ENCODE results near the gene DNASE1.
A peak's percentile ranks its signal among the peaks of the same experiment; 100 is the strongest.

The DNASE1 gene

DNA sequence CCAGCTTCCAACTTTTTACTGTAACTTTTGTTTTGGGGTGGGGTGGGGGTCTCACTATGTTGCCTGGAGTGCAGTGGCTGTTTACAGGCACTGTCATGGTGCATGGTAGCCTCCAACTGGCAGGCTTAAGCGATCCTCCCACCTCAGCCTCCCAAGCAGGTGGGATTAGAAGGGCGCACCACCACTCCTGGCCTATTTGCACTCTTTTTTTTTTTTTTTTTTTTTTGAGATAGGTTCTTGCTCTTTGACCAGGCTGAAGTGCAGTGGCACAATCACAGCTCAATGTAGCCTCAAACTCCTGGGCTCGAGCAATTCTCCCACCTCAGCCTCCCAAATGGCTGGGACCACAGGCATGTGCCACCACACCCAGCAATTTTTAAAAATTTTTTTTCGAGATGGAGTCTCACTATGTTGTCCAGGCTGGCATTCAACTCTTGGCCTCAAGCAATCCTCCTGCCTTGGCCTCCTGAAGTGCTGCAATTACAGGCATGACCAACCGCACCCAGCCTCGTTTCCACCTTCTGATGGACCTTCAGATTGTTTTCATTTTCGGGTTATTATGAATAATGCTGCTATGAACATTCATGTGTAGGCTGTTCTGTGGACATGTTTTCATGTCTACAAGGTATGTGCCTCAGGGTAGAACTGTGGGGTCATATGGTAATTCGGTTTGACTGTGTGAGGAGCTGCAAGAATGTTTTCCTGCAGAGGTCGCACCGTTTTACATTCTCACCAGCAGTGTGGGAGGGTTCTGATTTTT is 51.9 kb downstream of the DNASE1 start:
- Mint-ChIP-seq H3K9me3 (no peaks in the 10 kb centered on the region), H3K4me1 (no peaks in the 10 kb centered on the region), H3K27ac (peak overlapping the region in 1 of 3 experiments; percentile 32), H3K36me3 (ENCODE audit: low read depth) (peaks cover 16% of the 10 kb centered on the region), H3K27me3 (ENCODE audit: low read depth) (no peaks in the 10 kb centered on the region), H3K4me3 (no peak overlapping the region)
- TF ChIP-seq CTCF (IDR thresholded peaks at IDR 0.05; ENCODE audit: unreplicated experiment in 3 of 3), result no peak
